ENCODE results near the gene PSMF1. TPM values are rescaled to one million over a fixed set of nuclear protein-coding genes. Genes with fewer than 3 reads are reported as not detected.
"Not testable (repeated sequence)": the region's sequence is repeated elsewhere in the genome, so short reads cannot be mapped to it uniquely, and the experiment has no call there.

PSMF1 gene
- polyA plus RNA-seq, 5 donors: 111 to 155 (median 138) TPM

- peak; percentile 59 to 62 for DNase-seq
Observed at GRCh38 chr20:1212607-1213396, 94.4 kb downstream of the PSMF1 start.

GRCh38 chr20:1214838-1215261 lies 96.4 kb downstream of the PSMF1 start:
- no peak for DNase-seq

- no peak for DNase-seq
Observed at GRCh38 chr20:1215386-1216170, 97.2 kb downstream of the PSMF1 start.

- not testable (repeated sequence) for DNase-seq
Observed at GRCh38 chr20:1216527-1217427, 98.4 kb downstream of the PSMF1 start.

Other genes with a start within 250 kb of the PSMF1 start
- gene ANGPT4, start 202.3 kb upstream of the PSMF1 start, polyA plus RNA-seq (ENCODE audit: insufficient read depth in 1 of 5, insufficient read length in 5 of 5, low replicate concordance in 1 of 5): under 1 TPM in 4 of 5 donors, not detected in 1; 0.03 to 0.10 (median 0.08) TPM
- 1 to 10 TPM; 2.2 to 4.7 (median 3.5) TPM for gene RSPO4, start 116.3 kb upstream of the PSMF1 start, polyA plus RNA-seq (ENCODE audit: insufficient read depth in 1 of 5, insufficient read length in 5 of 5, low replicate concordance in 1 of 5)
- 10 to 100 TPM; 10.3 to 16.0 (median 12.1) TPM for gene TMEM74B, start 66.4 kb downstream of the PSMF1 start, polyA plus RNA-seq (ENCODE audit: insufficient read depth in 1 of 5, insufficient read length in 5 of 5, low replicate concordance in 1 of 5)
- 1 to 10 TPM; 1.0 to 1.7 (median 1.5) TPM for gene C20orf202, start 84.9 kb downstream of the PSMF1 start, polyA plus RNA-seq (ENCODE audit: insufficient read depth in 1 of 5, insufficient read length in 5 of 5, low replicate concordance in 1 of 5)
- not detected for gene RAD21L1, start 107.4 kb downstream of the PSMF1 start, polyA plus RNA-seq (ENCODE audit: insufficient read depth in 1 of 5, insufficient read length in 5 of 5, low replicate concordance in 1 of 5)
- gene SNPH, start 147.7 kb downstream of the PSMF1 start, polyA plus RNA-seq (ENCODE audit: insufficient read depth in 1 of 5, insufficient read length in 5 of 5, low replicate concordance in 1 of 5): 1 to 10 TPM; 1.5 to 3.4 (median 2.2) TPM
- 1 to 10 TPM; 1.8 to 4.3 (median 3.2) TPM for gene SDCBP2, start 210.5 kb downstream of the PSMF1 start, polyA plus RNA-seq (ENCODE audit: insufficient read depth in 1 of 5, insufficient read length in 5 of 5, low replicate concordance in 1 of 5)